Pancreas (tissue), 10 donors: Measurements from ENCODE around the gene IQCE. TPM values are rescaled to one million over a fixed set of nuclear protein-coding genes. Genes with fewer than 3 reads are reported as not detected.

Experiments used
- ATAC-seq, 4 donors: fragments of 200-7000 bp; cut with Tn5 transposase; one replicate each; pipeline versions ENCODE4 v1.8.0 to v1.9.1; 2020; ENCODE audit warnings: mild to moderate bottlenecking in 4 of 4, moderate library complexity in 4 of 4
- DNase-seq, 6 donors: peaks; one replicate each; pipeline ENCODE4 v3.0.0-alpha.2; 2020
- FAIRE-seq: peaks from 2 replicates; lab custom pipeline; 2012; peaks lifted over from hg19 to GRCh38; lab: Jason Lieb, UNC
- H3K27ac ChIP-seq, 4 donors: fragments of 200-600 bp; sonication (generic); 1 replicate in 3 of 4; 2 replicates in 1 of 4; pipeline versions ENCODE4 v1.5.0 to v1.8.0; 2020
- H3K27me3 ChIP-seq, 4 donors: fragments of 200-600 bp; one replicate each; pipeline ENCODE4 v1.8.0; 2021
- H3K36me3 ChIP-seq, 3 donors: fragments of 200-600 bp; sonication (generic) in 1 of 3; one replicate each; pipeline versions ENCODE4 v1.5.0 to v1.8.0; 2020 to 2021
- H3K4me1 ChIP-seq, 3 donors: fragments of 200-600 bp; one replicate each; pipeline ENCODE4 v1.8.0; 2021
- H3K4me3 ChIP-seq, 4 donors: fragments of 200-600 bp; sonication (generic) in 2 of 4; one replicate each; pipeline versions ENCODE4 v1.5.0 to v1.8.0; 2020 to 2021
- H3K9me3 ChIP-seq, 4 donors: fragments of 200-600 bp; one replicate each; pipeline ENCODE4 v1.8.0; 2021
- CTCF ChIP-seq, 4 donors: fragments of 200-600 bp; sonication (generic) in 3 of 4; IDR thresholded peaks; one replicate each; pipeline versions ENCODE4 v1.5.0 to v1.8.0; 2021; ENCODE audit warnings: antibody characterized with exemption in 4 of 4
- WGBS, 2 donors: extraction: QIAGEN DNeasy Blood & Tissue Kit; methylation state at CpG; one replicate each; pipeline ENCODE4 v1.1.7; 2013; 5-methylcytosine and 5-hydroxymethylcytosine counted together
- intact Hi-C, 3 donors: fragments of 100-400 bp; cut with DNase I; formaldehyde crosslinking; loops; one replicate each; pipeline versions ENCODE4 v1.11.1 to v1.14.2; 2022
- polyA plus RNA-seq, 2 donors: library from polyadenylated mRNA; stranded (reverse); fragments of 200-250 nt; gene quantifications; one replicate each; pipeline ENCODE4 v1.2.3, GENCODE V29; 2013
- total RNA-seq, 6 donors: library from RNA; stranded (reverse); fragmentation: NEBNext Ultra II Directional in 4 of 6; extraction: Animal tissue kit (Norgen Biotek cat#: 25700) in 4 of 6; gene quantifications; one replicate each; pipeline versions ENCODE4 v1.2.1 to v1.2.4, GENCODE V29; 2021 to 2023
- donor health status: healthy with polysubstance abuse.
- donor health status: DM: no; HTN: no; CAD: no; lungs with moderate emphysema.
- donor health status: DM: no; HTN: no; CAD: no.
- donor health status: control.
- donor health status: control.
- donor health status: Bipolar disorder and iron deficiency.
- donor health status: DM: yes; HTN: yes; CAD: no.
- donor health status: DM: no; HTN: no; CAD: no.
- donor health status: DM: no; HTN: no; CAD: no.
- donor health status: DM: yes; HTN: yes; CAD: no.

IQCE gene
- total and polyA plus RNA-seq, 8 donors: 8.8 to 14.1 (median 10.9) TPM

DNA sequence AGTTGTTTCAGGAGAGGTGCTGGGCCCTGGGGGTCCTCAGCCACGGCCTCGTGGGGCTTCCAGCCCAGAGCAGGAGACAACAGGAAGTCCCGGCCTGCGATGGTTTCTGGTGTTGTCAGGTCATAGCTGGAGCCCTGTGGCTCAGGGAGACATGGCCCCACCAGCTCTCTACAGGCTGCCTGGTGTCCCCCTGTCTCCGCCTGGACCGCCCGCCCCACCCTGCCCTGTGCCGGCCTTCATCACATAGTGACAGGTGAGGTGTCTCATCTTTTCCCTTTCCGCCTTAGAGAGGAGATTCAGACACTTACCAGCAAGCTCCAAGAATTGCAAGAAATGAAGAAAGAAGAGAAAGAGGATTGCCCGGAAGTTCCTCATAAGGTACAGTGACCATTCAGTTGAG lies 35.8 kb downstream of the IQCE start:
- H3K27me3 ChIP-seq: no peaks in the 10 kb centered on the region
- peaks cover 0 to 50% (median 6%) of the 10 kb centered on the region in 3 donors for H3K36me3 ChIP-seq
- no peak overlapping the region for H3K4me3 ChIP-seq
- H3K9me3 ChIP-seq: no peaks in the 10 kb centered on the region
- no peak for TF ChIP-seq CTCF (IDR thresholded peaks at IDR 0.05)
- intact Hi-C loops: no loop called here
- no peak for DNase-seq
- no peak overlapping the region for H3K27ac ChIP-seq
- FAIRE-seq: no peak
- 88 to 98% methylated on average over 10 of the region's 10 CpGs for WGBS, 2 donors
- ATAC-seq: no peak
- no peaks in the 10 kb centered on the region for H3K4me1 ChIP-seq

GRCh38 chr7:2595258-2595860 lies 36.6 kb downstream of the IQCE start:
- H3K36me3 ChIP-seq: peaks cover 0 to 56% (median 6%) of the 10 kb centered on the region in 3 donors
- H3K27me3 ChIP-seq: no peaks in the 10 kb centered on the region
- intact Hi-C loops: no loop called here
- ATAC-seq (no peak), DNase-seq (no peak), FAIRE-seq (no peak)
- no peak overlapping the region for H3K4me3 ChIP-seq
- no peaks in the 10 kb centered on the region for H3K4me1 ChIP-seq
- H3K27ac ChIP-seq: no peak overlapping the region
- no peak for TF ChIP-seq CTCF (IDR thresholded peaks at IDR 0.05)
- H3K9me3 ChIP-seq: no peaks in the 10 kb centered on the region
- WGBS, 2 donors: 92% methylated on average over 27 of the region's 27 CpGs

DNA sequence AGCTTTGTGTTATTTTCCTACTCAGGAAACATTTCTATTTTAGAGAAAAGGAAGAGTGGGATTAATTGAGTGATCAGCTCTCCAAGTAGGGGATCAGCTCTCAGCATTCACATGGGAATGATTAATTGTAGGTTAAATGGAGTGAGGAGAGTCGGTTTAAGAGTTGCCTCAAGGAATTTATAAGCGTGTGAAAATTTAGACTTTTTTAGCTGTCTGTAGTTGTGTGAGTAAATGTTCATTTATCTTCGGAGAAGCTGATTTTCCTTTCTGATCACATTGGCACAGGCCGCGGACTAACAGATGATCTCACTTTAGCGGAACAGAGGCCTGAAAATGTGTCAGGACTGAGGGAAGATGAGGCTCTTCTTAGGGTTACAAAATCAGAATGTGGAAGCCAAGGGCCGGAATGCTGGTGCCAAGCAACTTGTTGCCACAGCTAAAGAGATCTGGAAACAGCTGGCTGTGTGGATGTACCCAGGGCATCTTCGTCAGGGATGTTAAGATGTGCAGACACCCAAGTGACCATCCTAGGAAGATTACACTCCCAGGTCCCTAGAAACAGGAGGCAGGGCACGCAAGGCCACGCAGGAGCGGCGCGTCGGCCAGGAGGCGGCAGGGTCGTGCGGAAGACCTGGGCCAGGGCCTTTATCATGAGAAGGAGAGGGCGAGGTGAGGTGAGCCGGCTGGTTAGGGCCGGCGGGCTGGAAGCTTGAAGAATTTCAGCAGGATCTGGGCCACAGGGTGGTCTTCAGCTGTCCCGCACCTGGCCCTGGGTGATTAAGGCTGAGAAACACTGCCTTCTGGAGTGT lies 37.9 kb downstream of the IQCE start:
- no peak overlapping the region for H3K4me3 ChIP-seq
- peaks cover 0 to 68% (median 6%) of the 10 kb centered on the region in 3 donors for H3K36me3 ChIP-seq
- TF ChIP-seq CTCF (IDR thresholded peaks at IDR 0.05): no peak
- no peaks in the 10 kb centered on the region for H3K9me3 ChIP-seq
- H3K4me1 ChIP-seq: no peaks in the 10 kb centered on the region
- no peak for ATAC-seq
- intact Hi-C loops: no loop called here
- no peak for FAIRE-seq
- no peak overlapping the region for H3K27ac ChIP-seq
- H3K27me3 ChIP-seq: no peaks in the 10 kb centered on the region
- WGBS, 2 donors: 88 to 89% methylated on average over 22 of the region's 22 CpGs
- DNase-seq: no peak

DNA sequence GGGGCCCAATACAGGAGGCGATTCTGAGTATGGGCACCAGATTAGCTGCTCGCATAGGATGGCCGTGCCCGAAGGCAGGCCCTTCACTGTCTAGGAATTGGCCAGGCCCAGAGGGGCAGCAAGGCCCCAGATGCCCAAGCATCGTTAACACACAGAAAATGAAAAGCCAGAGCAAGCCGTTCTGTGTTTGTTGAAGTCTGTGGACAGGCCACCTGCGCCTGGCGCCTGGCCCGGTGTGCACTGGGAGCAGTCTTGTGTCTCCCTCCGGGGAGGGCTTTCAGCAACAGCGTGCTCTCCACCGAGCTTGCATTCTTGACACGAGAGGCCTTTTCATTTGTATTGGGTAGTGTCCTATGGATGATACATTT lies 38.5 kb downstream of the IQCE start:
- DNase-seq: no peak
- no peak for FAIRE-seq
- intact Hi-C loops: no loop called here
- Histone ChIP-seq H3K9me3 (no peaks in the 10 kb centered on the region), H3K4me1 (no peaks in the 10 kb centered on the region), H3K4me3 (no peak overlapping the region), H3K27ac (no peak overlapping the region), H3K27me3 (no peaks in the 10 kb centered on the region), H3K36me3 (peaks cover 0 to 71% (median 6%) of the 10 kb centered on the region in 3 donors)
- no peak for TF ChIP-seq CTCF (IDR thresholded peaks at IDR 0.05)
- no peak for ATAC-seq
- 90 to 93% methylated on average over 13 of the region's 13 CpGs for WGBS, 2 donors
